Right lobe of liver (tissue), 6 donors: ENCODE results near the gene LTBP1. TPM values are rescaled to one million over a fixed set of nuclear protein-coding genes. Genes with fewer than 3 reads are reported as not detected.

ENCODE experiments used
- ATAC-seq, 4 donors: fragments of 200-7000 bp; cut with Tn5 transposase; one replicate each; pipeline ENCODE4 v1.9.1; 2020; ENCODE audit warnings: mild to moderate bottlenecking in 4 of 4, moderate library complexity in 4 of 4
- DNase-seq, 3 donors: peaks; one replicate each; pipeline ENCODE4 v3.0.0-alpha.2; 2020
- H3K27ac ChIP-seq, 3 donors: fragments of 200-600 bp; one replicate each; pipeline ENCODE4 v1.8.0; 2022
- H3K27me3 ChIP-seq, 2 donors: fragments of 200-600 bp; one replicate each; pipeline ENCODE4 v1.8.0; 2022
- H3K36me3 ChIP-seq, 4 donors: fragments of 200-600 bp; sonication (generic) in 1 of 4; one replicate each; pipeline versions ENCODE4 v1.5.1 to v1.8.0; 2017 to 2022; ENCODE audit warnings: control low read depth in 1 of 4
- H3K4me1 ChIP-seq, 4 donors: fragments of 200-600 bp; sonication (generic) in 1 of 4; one replicate each; pipeline versions ENCODE4 v1.5.1 to v1.8.0; 2017 to 2022; ENCODE audit warnings: control low read depth in 1 of 4
- H3K4me3 ChIP-seq, 3 donors: fragments of 200-600 bp; one replicate each; pipeline ENCODE4 v1.8.0; 2022
- H3K9me3 ChIP-seq, 4 donors: fragments of 200-600 bp; sonication (generic) in 1 of 4; one replicate each; pipeline versions ENCODE4 v1.5.1 to v1.8.0; 2017 to 2022; ENCODE audit warnings: control low read depth in 1 of 4
- POLR2A ChIP-seq: fragments of 450-650 bp; IDR thresholded peaks from one replicate; pipeline ENCODE4 v1.6.1; 2017; ENCODE audit warnings: antibody characterized with exemption, mild to moderate bottlenecking
- WGBS: methylation state at CpG from one replicate; pipeline ENCODE4 v1.1.6; 2018; ENCODE audit warnings: low coverage, low lambda C conversion rate; ENCODE audit not compliant: insufficient coverage; ENCODE audit errors: missing lambda C conversion rate; 5-methylcytosine and 5-hydroxymethylcytosine counted together
- intact Hi-C, 2 donors: fragments of 100-400 bp; cut with DNase I; formaldehyde crosslinking; loops; one replicate each; pipeline versions ENCODE4 v1.11.2 to v1.14.1; 2022
- total RNA-seq, 6 experiments: library from RNA; depleted of rRNA in 2 of 6; stranded (reverse); fragments of >200 nt in 2 of 6; fragmentation: NEBNext Ultra II Directional in 3 of 6; extraction: Animal tissue kit (Norgen Biotek cat#: 25700) in 3 of 6; gene quantifications; one replicate each; pipeline versions ENCODE4 v1.1.0 to v1.2.4, GENCODE V29; 2016 to 2023
- TF ChIP-seq, protein P1 (sequence below), 4 donors: fragments of 200-600 bp in 3 of 4; fragments of 450-650 bp in 1 of 4; IDR thresholded peaks; one replicate each; pipeline versions ENCODE4 v1.5.1 to v1.8.0; 2016 to 2022; ENCODE audit warnings: antibody characterized with exemption in 4 of 4, mild to moderate bottlenecking in 2 of 4
- donor health status: DM: no; HTN: yes; CAD: no.
- donor health status: DM: no; HTN: no; CAD: no.
- donor health status: DM: no; HTN: no; CAD: no.
- donor health status: DM: no; HTN: yes; CAD: no.
- donor health status: DM: no; HTN: yes; CAD: no.

The LTBP1 gene
- total RNA-seq, 6 experiments from 2014 or later, result 5.4 to 14.2 (median 9.1) TPM

DNA sequence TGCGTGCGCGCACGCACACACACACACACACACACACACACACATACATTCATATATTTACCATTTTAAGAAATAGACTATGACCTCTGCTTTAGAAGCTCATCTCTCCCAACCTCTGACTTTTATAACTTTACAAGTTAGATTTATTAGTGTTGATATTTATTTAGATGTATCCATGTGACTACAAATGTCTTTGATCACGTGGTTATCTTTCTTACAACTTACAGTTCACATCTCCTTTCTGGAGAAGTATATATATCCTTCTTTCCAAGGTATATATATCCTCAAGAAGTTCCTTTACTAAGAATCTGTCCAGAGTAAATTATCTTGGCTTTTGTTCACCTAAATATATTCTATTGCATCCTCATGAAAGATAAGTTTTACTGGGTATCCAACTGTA is 16.3 kb upstream of the LTBP1 start:
- TF ChIP-seq POLR2A, result no peak
- TF ChIP-seq, protein P1, sequence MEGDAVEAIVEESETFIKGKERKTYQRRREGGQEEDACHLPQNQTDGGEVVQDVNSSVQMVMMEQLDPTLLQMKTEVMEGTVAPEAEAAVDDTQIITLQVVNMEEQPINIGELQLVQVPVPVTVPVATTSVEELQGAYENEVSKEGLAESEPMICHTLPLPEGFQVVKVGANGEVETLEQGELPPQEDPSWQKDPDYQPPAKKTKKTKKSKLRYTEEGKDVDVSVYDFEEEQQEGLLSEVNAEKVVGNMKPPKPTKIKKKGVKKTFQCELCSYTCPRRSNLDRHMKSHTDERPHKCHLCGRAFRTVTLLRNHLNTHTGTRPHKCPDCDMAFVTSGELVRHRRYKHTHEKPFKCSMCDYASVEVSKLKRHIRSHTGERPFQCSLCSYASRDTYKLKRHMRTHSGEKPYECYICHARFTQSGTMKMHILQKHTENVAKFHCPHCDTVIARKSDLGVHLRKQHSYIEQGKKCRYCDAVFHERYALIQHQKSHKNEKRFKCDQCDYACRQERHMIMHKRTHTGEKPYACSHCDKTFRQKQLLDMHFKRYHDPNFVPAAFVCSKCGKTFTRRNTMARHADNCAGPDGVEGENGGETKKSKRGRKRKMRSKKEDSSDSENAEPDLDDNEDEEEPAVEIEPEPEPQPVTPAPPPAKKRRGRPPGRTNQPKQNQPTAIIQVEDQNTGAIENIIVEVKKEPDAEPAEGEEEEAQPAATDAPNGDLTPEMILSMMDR (IDR thresholded peaks at IDR 0.05), result no peak
- WGBS, result 72% methylated on average over 5 of the region's 5 CpGs
- intact Hi-C loops, result no loop called here

GRCh38 chr2:32931519-32931918 is 15.2 kb upstream of the LTBP1 start:
- 60% methylated on average over 2 of the region's 2 CpGs for WGBS
- no peak for ATAC-seq
- DNase-seq, result no peak
- Histone ChIP-seq H3K4me1 (no peaks in the 10 kb centered on the region), H3K4me3 (no peak overlapping the region), H3K27me3 (no peaks in the 10 kb centered on the region), H3K36me3 (no peaks in the 10 kb centered on the region), H3K27ac (no peak overlapping the region), H3K9me3 (no peaks in the 10 kb centered on the region)
- no peak for TF ChIP-seq POLR2A
- TF ChIP-seq, protein P1 (IDR thresholded peaks at IDR 0.05), result no peak
- intact Hi-C loops, result no loop called here

More for the DNA sequence above, 16.3 kb upstream of the LTBP1 start:
- Histone ChIP-seq H3K27me3 (no peaks in the 10 kb centered on the region), H3K4me3 (no peak overlapping the region), H3K4me1 (no peaks in the 10 kb centered on the region), H3K27ac (no peak overlapping the region), H3K36me3 (no peaks in the 10 kb centered on the region), H3K9me3 (no peaks in the 10 kb centered on the region)
- ATAC-seq (no peak), DNase-seq (no peak)

DNA sequence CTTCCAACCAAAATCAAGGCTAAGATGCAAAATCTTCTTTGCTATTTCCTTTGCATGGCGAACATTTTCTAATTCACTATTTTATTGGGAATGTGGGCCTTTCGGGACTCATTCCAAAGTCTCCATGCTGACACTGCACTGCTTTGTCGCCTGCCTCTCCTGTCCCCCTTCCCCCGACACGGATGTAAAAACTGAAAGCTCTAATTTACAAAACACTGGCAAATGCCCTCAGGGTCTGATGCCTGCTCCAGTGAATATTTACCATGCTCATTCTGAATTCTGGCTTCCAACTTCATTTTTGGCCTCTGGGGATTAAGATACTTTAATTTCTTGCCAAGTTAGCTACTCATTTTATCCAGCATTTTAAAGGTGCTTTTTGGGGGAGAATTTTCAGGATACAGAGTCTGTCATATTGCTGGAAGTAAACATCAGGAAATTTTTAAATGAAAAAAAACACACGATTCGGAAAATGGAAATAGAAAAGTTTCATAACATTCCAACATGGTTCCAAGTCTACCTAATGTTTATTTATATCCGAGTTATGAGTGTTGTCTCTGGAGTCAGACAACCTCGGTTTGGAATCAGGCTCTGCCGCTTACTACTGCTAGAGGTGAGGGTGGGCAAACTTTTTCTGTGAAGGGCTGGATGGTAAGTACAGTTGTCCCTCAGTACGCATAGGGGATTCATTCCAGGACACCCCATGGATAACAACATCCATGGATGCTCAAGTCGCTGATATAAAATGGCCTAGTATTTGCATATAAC is 14.6 kb upstream of the LTBP1 start:
- WGBS, result 70% methylated on average over 12 of the region's 12 CpGs
- Histone ChIP-seq H3K27me3 (no peaks in the 10 kb centered on the region), H3K9me3 (no peaks in the 10 kb centered on the region), H3K36me3 (no peaks in the 10 kb centered on the region), H3K4me1 (no peaks in the 10 kb centered on the region), H3K4me3 (no peak overlapping the region), H3K27ac (no peak overlapping the region)
- intact Hi-C loops, result no loop called here
- ATAC-seq (no peak), DNase-seq (no peak)
- TF ChIP-seq, protein P1 (IDR thresholded peaks at IDR 0.05), result no peak
- no peak for TF ChIP-seq POLR2A

- TF ChIP-seq, protein P1 (IDR thresholded peaks at IDR 0.05), result no peak
- no peak for TF ChIP-seq POLR2A
- Histone ChIP-seq H3K4me3 (no peak overlapping the region), H3K27ac (no peak overlapping the region), H3K36me3 (no peaks in the 10 kb centered on the region), H3K4me1 (no peaks in the 10 kb centered on the region), H3K27me3 (no peaks in the 10 kb centered on the region), H3K9me3 (no peaks in the 10 kb centered on the region)
- DNase-seq (no peak), ATAC-seq (no peak)
- intact Hi-C loops, result no loop called here
- WGBS, result 73% methylated on average over 11 of the region's 11 CpGs
Observed at GRCh38 chr2:32932825-32933755, 13.7 kb upstream of the LTBP1 start.
